Neutrophil (primary cell): ENCODE data around the gene LAMA5.

Experiments used
- H3K27ac ChIP-seq: fragments of 200-600 bp; sonication (generic); 2 replicates; pipeline ENCODE4 v1.5.1; 2016; ENCODE audit warnings: mild to moderate bottlenecking, moderate library complexity
- H3K27me3 ChIP-seq: fragments of 200-600 bp; sonication (generic); 2 replicates; pipeline ENCODE4 v1.6.0; 2016; ENCODE audit warnings: mild to moderate bottlenecking
- H3K36me3 ChIP-seq: fragments of 200-600 bp; sonication (generic); 2 replicates; pipeline ENCODE4 v1.5.1; 2017
- H3K4me1 ChIP-seq, 2 experiments: fragments of 200-600 bp in 1 of 2; sonication (generic) in 1 of 2; 1 replicate in 1 of 2; 2 replicates in 1 of 2; pipeline versions ENCODE4 v1.5.1 to v1.6.1; 2013 to 2016; ENCODE audit warnings: low read depth in 1 of 2, low read length in 1 of 2, mild to moderate bottlenecking in 1 of 2, moderate library complexity in 1 of 2; ENCODE audit not compliant: control insufficient read depth in 1 of 2, insufficient read depth in 1 of 2
- H3K4me3 ChIP-seq, 2 experiments: fragments of 200-600 bp in 1 of 2; sonication (generic) in 1 of 2; 1 replicate in 1 of 2; 2 replicates in 1 of 2; pipeline ENCODE4 v1.5.1; 2013 to 2016; ENCODE audit warnings: low read depth in 1 of 2, low read length in 1 of 2, mild to moderate bottlenecking in 1 of 2, moderate library complexity in 1 of 2
- H3K9me3 ChIP-seq: fragments of 200-600 bp; sonication (generic); 2 replicates; pipeline ENCODE4 v1.5.1; 2016
- CTCF ChIP-seq: fragments of 200-600 bp; sonication (generic); IDR thresholded peaks from 2 replicates; pipeline ENCODE4 v1.5.1; 2016; ENCODE audit warnings: antibody characterized with exemption

LAMA5 gene

GRCh38 chr20:62400541-62400940, 33.4 kb upstream of the LAMA5 start:
- Histone ChIP-seq H3K36me3 (peaks cover 32% of the 10 kb centered on the region), H3K27ac (no peak overlapping the region), H3K9me3 (no peaks in the 10 kb centered on the region), H3K27me3 (no peaks in the 10 kb centered on the region), H3K4me1 (peaks cover 5 to 8% of the 10 kb centered on the region in 2 experiments), H3K4me3 (no peak overlapping the region)
- TF ChIP-seq CTCF: no peak

- Histone ChIP-seq H3K36me3 (peaks cover 35% of the 10 kb centered on the region), H3K27me3 (no peaks in the 10 kb centered on the region), H3K9me3 (no peaks in the 10 kb centered on the region), H3K4me3 (no peak overlapping the region), H3K27ac (no peak overlapping the region), H3K4me1 (peaks cover 0 to 3% of the 10 kb centered on the region in 2 experiments)
- TF ChIP-seq CTCF: no peak
These were observed 32.9 kb upstream of the LAMA5 start for GRCh38 chr20:62400021-62400420.

GRCh38 chr20:62398120-62398821, 31.2 kb upstream of the LAMA5 start:
- TF ChIP-seq CTCF: no peak
- Histone ChIP-seq H3K27ac (no peak overlapping the region), H3K27me3 (no peaks in the 10 kb centered on the region), H3K9me3 (no peaks in the 10 kb centered on the region), H3K36me3 (peaks cover 51% of the 10 kb centered on the region), H3K4me3 (no peak overlapping the region), H3K4me1 (no peaks in the 10 kb centered on the region)

GRCh38 chr20:62396367-62397239, 29.5 kb upstream of the LAMA5 start:
- H3K36me3 ChIP-seq: peaks cover 53% of the 10 kb centered on the region
- no peaks in the 10 kb centered on the region for H3K4me1 ChIP-seq
- H3K27ac ChIP-seq: no peak overlapping the region
- H3K27me3 ChIP-seq: no peaks in the 10 kb centered on the region
- H3K4me3 ChIP-seq: no peak overlapping the region
- TF ChIP-seq CTCF: no peak
- H3K9me3 ChIP-seq: no peaks in the 10 kb centered on the region

GRCh38 chr20:62395311-62396242, 28.5 kb upstream of the LAMA5 start:
- H3K4me1 ChIP-seq: no peaks in the 10 kb centered on the region
- no peak for TF ChIP-seq CTCF
- peaks cover 58% of the 10 kb centered on the region for H3K36me3 ChIP-seq
- no peak overlapping the region for H3K4me3 ChIP-seq
- H3K9me3 ChIP-seq: no peaks in the 10 kb centered on the region
- H3K27ac ChIP-seq: no peak overlapping the region
- H3K27me3 ChIP-seq: no peaks in the 10 kb centered on the region
